Pancreas (tissue), 10 donors: ENCODE data around the gene NUDT4. TPM values are rescaled to one million over a fixed set of nuclear protein-coding genes. Genes with fewer than 3 reads are reported as not detected.
A peak's percentile ranks its signal among the peaks of the same experiment; 100 is the strongest.

Experiments used
- ATAC-seq, 4 donors: fragments of 200-7000 bp; cut with Tn5 transposase; one replicate each; pipeline versions ENCODE4 v1.8.0 to v1.9.1; 2020; ENCODE audit warnings: mild to moderate bottlenecking in 4 of 4, moderate library complexity in 4 of 4
- DNase-seq, 6 donors: peaks; one replicate each; pipeline ENCODE4 v3.0.0-alpha.2; 2020
- FAIRE-seq: peaks from 2 replicates; lab custom pipeline; 2012; peaks lifted over from hg19 to GRCh38; lab: Jason Lieb, UNC
- H3K27ac ChIP-seq, 4 donors: fragments of 200-600 bp; sonication (generic); 1 replicate in 3 of 4; 2 replicates in 1 of 4; pipeline versions ENCODE4 v1.5.0 to v1.8.0; 2020
- H3K27me3 ChIP-seq, 4 donors: fragments of 200-600 bp; one replicate each; pipeline ENCODE4 v1.8.0; 2021
- H3K36me3 ChIP-seq, 3 donors: fragments of 200-600 bp; sonication (generic) in 1 of 3; one replicate each; pipeline versions ENCODE4 v1.5.0 to v1.8.0; 2020 to 2021
- H3K4me1 ChIP-seq, 3 donors: fragments of 200-600 bp; one replicate each; pipeline ENCODE4 v1.8.0; 2021
- H3K4me3 ChIP-seq, 4 donors: fragments of 200-600 bp; sonication (generic) in 2 of 4; one replicate each; pipeline versions ENCODE4 v1.5.0 to v1.8.0; 2020 to 2021
- H3K9me3 ChIP-seq, 4 donors: fragments of 200-600 bp; one replicate each; pipeline ENCODE4 v1.8.0; 2021
- WGBS, 2 donors: extraction: QIAGEN DNeasy Blood & Tissue Kit; methylation state at CpG; one replicate each; pipeline ENCODE4 v1.1.7; 2013; 5-methylcytosine and 5-hydroxymethylcytosine counted together
- intact Hi-C, 3 donors: fragments of 100-400 bp; cut with DNase I; formaldehyde crosslinking; loops; one replicate each; pipeline versions ENCODE4 v1.11.1 to v1.14.2; 2022
- polyA plus RNA-seq, 2 donors: library from polyadenylated mRNA; stranded (reverse); fragments of 200-250 nt; gene quantifications; one replicate each; pipeline ENCODE4 v1.2.3, GENCODE V29; 2013
- total RNA-seq, 6 donors: library from RNA; stranded (reverse); fragmentation: NEBNext Ultra II Directional in 4 of 6; extraction: Animal tissue kit (Norgen Biotek cat#: 25700) in 4 of 6; gene quantifications; one replicate each; pipeline versions ENCODE4 v1.2.1 to v1.2.4, GENCODE V29; 2021 to 2023
- TF ChIP-seq, protein P1 (sequence below), 4 donors: fragments of 200-600 bp; sonication (generic) in 3 of 4; IDR thresholded peaks; one replicate each; pipeline versions ENCODE4 v1.5.0 to v1.8.0; 2021; ENCODE audit warnings: antibody characterized with exemption in 4 of 4
- donor health status: healthy with polysubstance abuse.
- donor health status: DM: no; HTN: no; CAD: no; lungs with moderate emphysema.
- donor health status: DM: no; HTN: no; CAD: no.
- donor health status: control.
- donor health status: control.
- donor health status: Bipolar disorder and iron deficiency.
- donor health status: DM: yes; HTN: yes; CAD: no.
- donor health status: DM: no; HTN: no; CAD: no.
- donor health status: DM: no; HTN: no; CAD: no.
- donor health status: DM: yes; HTN: yes; CAD: no.

NUDT4 gene
- total and polyA plus RNA-seq, 8 donors: 16.0 to 77.5 (median 45.5) TPM

DNA sequence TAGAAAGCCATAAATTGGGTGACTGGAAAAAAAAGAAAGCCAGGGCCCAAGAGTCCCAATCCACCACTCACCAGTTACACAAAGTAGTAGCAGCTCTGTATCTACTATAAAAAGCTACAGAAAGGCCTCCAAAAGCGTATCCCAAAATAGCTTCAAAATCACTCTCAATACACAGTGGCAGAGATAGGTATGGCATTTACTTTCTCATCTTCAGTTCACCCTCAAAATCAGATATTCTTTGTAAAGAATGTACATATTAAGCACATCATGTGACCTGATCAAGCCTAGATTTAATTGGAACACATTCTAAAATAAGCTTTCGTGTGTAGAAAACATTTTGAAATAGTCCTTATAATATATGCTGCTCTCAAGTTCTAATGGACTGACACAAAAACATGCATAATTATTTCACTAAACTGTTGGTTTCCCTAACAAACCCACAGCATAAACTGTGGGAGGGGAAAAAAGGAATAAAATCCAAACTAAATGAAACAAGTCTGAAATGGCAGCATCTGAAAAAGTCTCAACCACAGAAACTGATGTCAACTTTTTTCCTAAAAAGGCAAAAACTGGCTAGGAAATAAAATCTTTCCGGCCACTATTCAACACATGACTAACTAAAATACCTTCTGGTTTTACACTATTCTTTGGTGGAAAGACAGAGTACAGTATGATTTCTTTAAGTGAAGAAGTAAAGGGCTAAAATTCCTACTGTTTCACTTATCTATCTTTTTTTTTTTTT, 38.2 kb downstream of the NUDT4 start:
- TF ChIP-seq, protein P1, sequence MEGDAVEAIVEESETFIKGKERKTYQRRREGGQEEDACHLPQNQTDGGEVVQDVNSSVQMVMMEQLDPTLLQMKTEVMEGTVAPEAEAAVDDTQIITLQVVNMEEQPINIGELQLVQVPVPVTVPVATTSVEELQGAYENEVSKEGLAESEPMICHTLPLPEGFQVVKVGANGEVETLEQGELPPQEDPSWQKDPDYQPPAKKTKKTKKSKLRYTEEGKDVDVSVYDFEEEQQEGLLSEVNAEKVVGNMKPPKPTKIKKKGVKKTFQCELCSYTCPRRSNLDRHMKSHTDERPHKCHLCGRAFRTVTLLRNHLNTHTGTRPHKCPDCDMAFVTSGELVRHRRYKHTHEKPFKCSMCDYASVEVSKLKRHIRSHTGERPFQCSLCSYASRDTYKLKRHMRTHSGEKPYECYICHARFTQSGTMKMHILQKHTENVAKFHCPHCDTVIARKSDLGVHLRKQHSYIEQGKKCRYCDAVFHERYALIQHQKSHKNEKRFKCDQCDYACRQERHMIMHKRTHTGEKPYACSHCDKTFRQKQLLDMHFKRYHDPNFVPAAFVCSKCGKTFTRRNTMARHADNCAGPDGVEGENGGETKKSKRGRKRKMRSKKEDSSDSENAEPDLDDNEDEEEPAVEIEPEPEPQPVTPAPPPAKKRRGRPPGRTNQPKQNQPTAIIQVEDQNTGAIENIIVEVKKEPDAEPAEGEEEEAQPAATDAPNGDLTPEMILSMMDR (IDR thresholded peaks at IDR 0.05): no peak
- Histone ChIP-seq H3K27ac (no peak overlapping the region), H3K36me3 (no peaks in the 10 kb centered on the region), H3K9me3 (no peaks in the 10 kb centered on the region), H3K4me1 (peaks cover 5 to 23% (median 18%) of the 10 kb centered on the region in 3 donors), H3K4me3 (no peak overlapping the region), H3K27me3 (no peaks in the 10 kb centered on the region)
- DNase-seq (no peak), ATAC-seq (no peak), FAIRE-seq (no peak)
- intact Hi-C loops: loop anchor here in 2 of 3 donors (10.0 kb wide), 1 partner anchor 431 kb away; no protein-coding TSS in a partner anchor
- WGBS, 2 donors: 74 to 87% methylated on average over 3 of the region's 3 CpGs

DNA sequence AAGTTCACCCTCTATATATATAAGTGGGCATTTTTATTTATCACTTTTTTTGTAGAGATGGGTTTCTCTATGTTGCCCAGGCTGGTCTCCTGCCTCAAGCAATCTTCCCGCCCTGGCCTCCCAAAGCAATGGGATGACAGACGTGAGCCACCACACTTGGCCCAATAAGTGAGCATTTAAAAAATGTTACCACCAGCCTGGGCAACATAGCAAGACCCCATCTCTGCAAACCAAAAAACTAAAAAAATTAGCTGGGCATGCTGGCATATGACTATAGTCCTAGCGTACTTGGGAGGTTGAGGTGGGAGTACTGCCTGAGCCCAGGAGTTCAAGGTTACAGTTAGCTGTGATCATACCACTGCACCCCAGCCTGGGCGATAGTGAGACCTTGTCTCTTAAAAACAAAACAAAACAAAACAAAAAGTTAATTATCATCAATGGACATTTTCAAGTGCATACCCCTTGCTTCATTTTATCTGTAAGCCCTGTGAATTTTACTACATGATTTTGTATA, 40.3 kb downstream of the NUDT4 start:
- no peaks in the 10 kb centered on the region for H3K36me3 ChIP-seq
- H3K27ac ChIP-seq: no peak overlapping the region
- H3K4me3 ChIP-seq: no peak overlapping the region
- intact Hi-C loops: loop anchor here in 2 of 3 donors (10.0 kb wide), 1 partner anchor 433 kb away; no protein-coding TSS in a partner anchor
- no peaks in the 10 kb centered on the region for H3K27me3 ChIP-seq
- no peaks in the 10 kb centered on the region for H3K9me3 ChIP-seq
- whole genome bisulfite sequencing, 2 donors: 82 to 85% methylated on average over 4 of the region's 4 CpGs
- FAIRE-seq: no peak
- H3K4me1 ChIP-seq: peaks cover 2 to 13% (median 11%) of the 10 kb centered on the region in 3 donors
- TF ChIP-seq, protein P1 (IDR thresholded peaks at IDR 0.05): no peak
- ATAC-seq: no peak
- DNase-seq: no peak

DNA sequence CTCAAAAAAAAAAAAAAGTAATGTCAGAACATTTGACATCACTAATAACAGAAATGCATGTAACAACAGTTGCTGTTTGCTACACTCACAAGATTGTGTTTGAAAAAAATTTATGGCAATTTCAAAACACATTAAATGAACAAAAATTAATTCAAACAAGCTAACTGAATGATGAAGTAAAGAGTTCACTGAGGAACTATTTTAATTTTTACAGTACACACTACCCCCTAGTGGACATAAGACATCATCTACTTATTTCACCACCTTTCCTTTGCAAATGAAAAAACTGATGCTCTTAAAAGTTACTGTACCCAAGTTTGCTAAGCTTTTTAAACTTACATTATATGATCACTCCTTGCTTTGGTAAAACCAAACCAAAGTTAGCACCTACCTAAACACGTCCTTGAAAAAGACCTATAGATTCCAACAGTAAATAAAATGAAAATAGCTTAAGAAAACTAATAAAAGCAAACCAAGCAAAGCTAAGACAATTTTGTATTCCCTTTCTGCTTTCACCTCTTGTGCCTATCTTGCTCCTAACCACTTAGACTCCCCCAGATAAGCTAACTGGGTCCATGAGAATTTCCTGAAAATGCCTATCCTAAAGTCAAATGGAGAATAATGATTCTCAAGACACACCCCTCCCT, 41.8 kb downstream of the NUDT4 start:
- peaks cover under 1 to 13% (median 12%) of the 10 kb centered on the region in 3 donors for H3K4me1 ChIP-seq
- intact Hi-C loops: loop anchor here in 2 of 3 donors (10.0 kb wide), 1 partner anchor 435 kb away; no protein-coding TSS in a partner anchor
- H3K4me3 ChIP-seq: no peak overlapping the region
- no peak overlapping the region for H3K27ac ChIP-seq
- ATAC-seq (peak; percentile 63 to 89 (median 84)), DNase-seq (no peak), FAIRE-seq (peak; percentile 9)
- no peaks in the 10 kb centered on the region for H3K36me3 ChIP-seq
- H3K9me3 ChIP-seq: no peaks in the 10 kb centered on the region
- WGBS, 2 donors: 15 to 28% methylated on average over 1 of the region's 1 CpG
- no peaks in the 10 kb centered on the region for H3K27me3 ChIP-seq
- TF ChIP-seq, protein P1 (IDR thresholded peaks at IDR 0.05): peak; percentile 38 to 64 (median 48)

DNA sequence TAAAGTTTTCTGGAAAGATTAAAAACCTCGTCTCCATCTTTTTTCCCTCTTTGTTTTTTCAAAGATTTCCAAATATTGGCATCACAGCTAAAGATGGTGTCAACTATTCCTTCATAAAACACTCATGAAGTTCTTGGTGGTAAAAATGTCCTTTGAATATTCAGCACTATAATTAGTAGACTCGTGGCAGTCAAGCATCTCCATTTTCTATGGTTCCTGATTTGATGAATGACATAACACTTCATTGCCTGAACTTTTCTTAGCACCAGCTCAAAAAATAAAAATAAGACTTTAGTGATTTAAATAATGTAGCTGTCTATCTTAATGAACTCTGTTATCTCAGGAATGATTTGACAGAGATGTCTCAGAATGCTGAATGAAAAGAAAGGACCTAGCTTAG, 44.3 kb downstream of the NUDT4 start:
- Histone ChIP-seq H3K4me1 (peaks cover 12 to 33% (median 24%) of the 10 kb centered on the region in 3 donors), H3K27ac (no peak overlapping the region), H3K27me3 (no peaks in the 10 kb centered on the region), H3K9me3 (no peaks in the 10 kb centered on the region), H3K36me3 (no peaks in the 10 kb centered on the region), H3K4me3 (no peak overlapping the region)
- TF ChIP-seq, protein P1 (IDR thresholded peaks at IDR 0.05): no peak
- no peak for DNase-seq
- intact Hi-C loops: no loop called here
- no peak for ATAC-seq
- FAIRE-seq: no peak
- WGBS, 2 donors: 63 to 65% methylated on average over 2 of the region's 2 CpGs
